Uterus (tissue), 4 donors: ENCODE data around the gene BDKRB2. TPM values are rescaled to one million over a fixed set of nuclear protein-coding genes. Genes with fewer than 3 reads are reported as not detected.

Experiments used
- DNase-seq, 2 donors: peaks; one replicate each; pipeline ENCODE4 v3.0.0-alpha.2; 2019 to 2020
- H3K27ac ChIP-seq, 2 donors: fragments of 200-600 bp; sonication (generic); 1 replicate in 1 of 2; 2 replicates in 1 of 2; pipeline ENCODE4 v1.5.1; 2016 to 2018
- H3K27me3 ChIP-seq, 2 donors: fragments of 200-600 bp; sonication (generic); one replicate each; pipeline ENCODE4 v1.5.1; 2018 to 2019; ENCODE audit warnings: control low read depth in 1 of 2
- H3K36me3 ChIP-seq, 2 donors: fragments of 200-600 bp; sonication (generic); one replicate each; pipeline ENCODE4 v1.5.1; 2019; ENCODE audit warnings: control low read depth in 1 of 2
- H3K4me1 ChIP-seq, 2 donors: fragments of 200-600 bp; sonication (generic); one replicate each; pipeline ENCODE4 v1.5.1; 2018 to 2019; ENCODE audit warnings: control low read depth in 1 of 2
- H3K4me3 ChIP-seq, 2 donors: fragments of 200-600 bp; sonication (generic); 1 replicate in 1 of 2; 2 replicates in 1 of 2; pipeline ENCODE4 v1.5.1; 2018 to 2019; ENCODE audit warnings: mild to moderate bottlenecking in 1 of 2
- H3K9me3 ChIP-seq, 2 donors: fragments of 200-600 bp; sonication (generic); one replicate each; pipeline ENCODE4 v1.5.1; 2019; ENCODE audit warnings: control low read depth in 1 of 2
- CTCF ChIP-seq, 4 experiments: fragments of 200-600 bp in 2 of 4; fragments of 450-650 bp in 2 of 4; sonication (generic) in 2 of 4; IDR thresholded peaks; one replicate each; pipeline ENCODE4 v1.5.1; 2016 to 2019; ENCODE audit warnings: antibody characterized with exemption in 4 of 4, mild to moderate bottlenecking in 2 of 4, moderate library complexity in 1 of 4
- POLR2A ChIP-seq, 2 donors: fragments of 450-650 bp; IDR thresholded peaks; one replicate each; pipeline ENCODE4 v1.6.1; 2016; ENCODE audit warnings: antibody characterized with exemption in 2 of 2, mild to moderate bottlenecking in 1 of 2, moderate library complexity in 1 of 2
- intact Hi-C: fragments of 100-400 bp; cut with DNase I; formaldehyde crosslinking; loops from one replicate; pipeline ENCODE4 v1.15.1; 2023; ENCODE audit warnings: low total_unique reads
- total RNA-seq, 4 donors: library from RNA; depleted of rRNA in 3 of 4; stranded (reverse); fragments of >200 nt in 3 of 4; gene quantifications; one replicate each; pipeline versions ENCODE4 v1.1.0 to v1.2.4, GENCODE V29; 2014 to 2023
- donor health status: DM: yes; HTN: yes; CAD: no.

Gene BDKRB2
- 10 to 100 TPM in 2 of 4 donors, 1 to 10 TPM in 2; 4.4 to 34.6 (median 11.1) TPM for total RNA-seq

GRCh38 chr14:96204151-96205058 lies at the start of gene BDKRB2:
Gene BDKRB2 (plus strand): TSS chr14:96204839. CDS start chr14:96237108, 32,269 bp downstream.
- intact Hi-C loops = no loop called here
- TF ChIP-seq CTCF (IDR thresholded peaks at IDR 0.05) (no peak), POLR2A (IDR thresholded peaks at IDR 0.05) (peak; percentile 78 to 79)
- H3K4me3 ChIP-seq = peak within 1 kb of the TSS; percentile 32 to 34
- H3K9me3 ChIP-seq = no peaks in the 10 kb centered on the region
- DNase-seq = peak; percentile 61 to 75
- H3K36me3 ChIP-seq = no peaks in the 10 kb centered on the region
- no peaks in the 10 kb centered on the region for H3K27me3 ChIP-seq
- H3K4me1 ChIP-seq = no peaks in the 10 kb centered on the region
- H3K27ac ChIP-seq = peak within 1 kb of the TSS; percentile 61 to 79

DNA sequence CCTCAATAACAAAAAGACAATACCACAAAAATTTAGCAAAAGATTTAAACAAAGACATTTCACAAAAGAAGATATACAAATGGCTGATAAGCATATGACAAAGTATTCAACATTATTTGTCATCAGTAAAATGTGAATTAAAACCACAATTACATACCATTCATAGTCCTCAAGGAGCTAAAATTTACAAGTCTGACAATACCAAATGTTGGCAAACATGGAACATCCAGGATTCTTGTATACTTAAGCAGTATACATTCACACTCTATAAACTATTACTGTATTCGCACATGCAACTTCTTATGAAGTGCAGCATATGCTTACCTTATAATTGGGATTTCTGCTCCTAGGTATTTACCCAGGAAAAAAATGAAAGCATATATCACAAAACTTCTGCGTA lies 49.7 kb upstream of the BDKRB2 start:
- no peak for DNase-seq
- H3K4me3 ChIP-seq = no peak overlapping the region
- TF ChIP-seq POLR2A (IDR thresholded peaks at IDR 0.05) (no peak), CTCF (IDR thresholded peaks at IDR 0.05) (no peak)
- H3K4me1 ChIP-seq = no peaks in the 10 kb centered on the region
- no peaks in the 10 kb centered on the region for H3K36me3 ChIP-seq
- no peaks in the 10 kb centered on the region for H3K27me3 ChIP-seq
- intact Hi-C loops = no loop called here
- H3K27ac ChIP-seq = no peak overlapping the region
- no peaks in the 10 kb centered on the region for H3K9me3 ChIP-seq

DNA sequence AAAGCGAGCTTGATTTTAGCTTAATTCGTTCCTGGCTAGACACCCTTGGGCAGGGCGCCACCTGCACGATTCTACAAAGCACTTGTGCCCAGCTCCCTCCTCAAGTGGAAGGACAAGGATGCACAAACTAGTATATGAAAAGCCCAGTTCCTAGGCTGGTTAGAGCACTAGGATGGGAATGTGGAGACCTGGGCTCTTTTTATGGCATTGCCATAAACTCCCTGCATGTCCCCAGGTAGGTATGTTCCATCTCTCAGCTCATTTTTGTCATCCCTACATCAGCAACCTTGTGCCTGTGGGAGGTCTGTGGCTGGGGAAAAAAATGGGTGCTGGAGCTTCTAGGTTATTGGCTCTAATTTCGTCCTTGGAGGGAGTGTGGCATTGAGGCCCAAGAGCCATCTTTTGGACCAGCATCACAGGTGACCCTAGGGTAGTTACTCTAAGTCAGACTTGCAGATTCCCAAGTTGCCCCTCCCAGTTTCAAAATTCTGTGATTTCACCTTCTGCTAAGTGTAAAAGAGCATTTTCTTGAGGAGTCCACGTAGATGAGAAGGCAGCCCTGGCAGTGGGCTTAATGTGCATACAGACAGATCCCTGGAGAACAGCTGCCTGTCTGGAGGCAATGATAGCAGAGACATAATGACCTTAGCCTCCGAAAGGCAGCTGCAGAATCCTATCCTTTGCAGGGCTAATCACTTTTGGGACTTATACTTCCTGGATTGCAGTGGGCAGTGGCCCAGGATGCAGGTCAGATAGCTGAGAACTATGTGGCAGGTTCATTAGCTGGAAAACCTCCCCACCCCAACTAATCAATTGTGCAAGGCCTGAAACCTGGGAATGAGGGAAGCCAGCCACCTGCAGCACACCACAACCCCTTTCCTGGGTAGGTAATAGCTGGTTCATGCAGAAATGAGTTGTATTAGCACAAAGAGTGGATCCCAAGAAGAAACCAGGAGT lies 47.6 kb upstream of the BDKRB2 start:
- no peaks in the 10 kb centered on the region for H3K9me3 ChIP-seq
- H3K27ac ChIP-seq = no peak overlapping the region
- H3K27me3 ChIP-seq = no peaks in the 10 kb centered on the region
- no peaks in the 10 kb centered on the region for H3K36me3 ChIP-seq
- no peaks in the 10 kb centered on the region for H3K4me1 ChIP-seq
- intact Hi-C loops = no loop called here
- no peak for TF ChIP-seq POLR2A (IDR thresholded peaks at IDR 0.05)
- no peak for TF ChIP-seq CTCF (IDR thresholded peaks at IDR 0.05)
- no peak for DNase-seq
- no peak overlapping the region for H3K4me3 ChIP-seq

DNA sequence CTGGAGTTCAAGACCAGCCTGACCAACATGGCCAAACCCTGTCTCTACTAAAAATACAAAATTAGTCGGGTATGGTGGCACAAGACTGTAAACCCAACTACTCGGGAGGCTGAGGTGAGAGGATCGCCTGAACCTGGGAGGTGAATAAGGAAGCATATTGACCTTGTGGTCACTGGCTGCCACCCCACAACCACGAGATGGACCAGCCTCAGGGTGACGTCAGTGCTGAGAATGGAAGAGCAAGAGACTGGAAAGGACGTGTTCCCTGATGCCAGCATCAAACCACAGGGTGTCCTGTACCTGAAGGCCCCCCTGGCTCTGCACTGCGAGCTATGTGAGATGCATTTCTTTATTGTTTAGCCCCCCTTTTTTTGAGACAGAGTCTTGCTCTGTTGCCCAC lies 45.9 kb upstream of the BDKRB2 start:
- Histone ChIP-seq H3K4me3 (no peak overlapping the region), H3K4me1 (no peaks in the 10 kb centered on the region), H3K27me3 (no peaks in the 10 kb centered on the region), H3K36me3 (no peaks in the 10 kb centered on the region), H3K9me3 (no peaks in the 10 kb centered on the region), H3K27ac (no peak overlapping the region)
- TF ChIP-seq POLR2A (IDR thresholded peaks at IDR 0.05) (no peak), CTCF (IDR thresholded peaks at IDR 0.05) (no peak)
- DNase-seq = no peak
- intact Hi-C loops = no loop called here
